ENCODE results near the gene PLEKHG7.
A peak's percentile ranks its signal among the peaks of the same experiment; 100 is the strongest.
"Not testable (repeated sequence)": the region's sequence is repeated elsewhere in the genome, so short reads cannot be mapped to it uniquely, and the experiment has no call there.

Gene PLEKHG7

DNA sequence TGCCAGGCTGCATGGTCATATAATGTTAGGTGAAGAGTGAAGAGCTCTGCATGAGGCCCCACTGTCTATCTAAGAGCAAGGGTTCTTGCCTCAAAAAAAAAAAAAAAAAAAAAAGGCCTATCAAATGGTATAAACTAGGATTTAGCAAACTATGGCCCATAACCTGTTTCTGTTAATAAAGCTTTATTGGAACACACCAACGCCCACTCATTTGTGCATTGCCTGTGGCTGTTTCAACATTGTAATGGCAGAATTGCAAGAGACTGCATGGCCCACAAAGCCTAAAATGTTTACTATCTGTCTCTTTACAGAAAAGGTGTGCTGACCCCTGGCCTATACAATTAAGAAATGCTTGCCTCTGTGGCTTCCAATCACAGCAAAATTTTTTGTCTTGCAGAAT, 12.8 kb downstream of the PLEKHG7 start:
- no peak for DNase-seq

DNA sequence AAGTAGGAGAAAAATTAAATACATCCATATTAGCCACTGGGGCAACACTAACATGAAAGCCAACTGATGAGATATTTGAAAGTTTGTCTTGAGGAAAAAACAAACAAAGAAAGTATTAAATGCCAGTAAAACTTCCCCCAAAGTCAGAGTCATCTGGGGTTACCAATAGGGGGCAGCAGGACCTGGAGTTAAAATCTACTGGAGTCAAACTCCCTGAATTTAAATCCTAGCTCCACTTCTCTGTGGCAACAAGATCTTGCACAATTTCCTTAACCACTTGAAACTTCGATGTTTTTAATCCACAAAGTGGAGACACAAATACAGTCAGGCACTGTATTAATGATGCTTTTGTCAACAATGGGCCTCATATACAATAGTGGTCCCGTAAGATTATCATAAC, 14.4 kb downstream of the PLEKHG7 start:
- no peak for DNase-seq

DNA sequence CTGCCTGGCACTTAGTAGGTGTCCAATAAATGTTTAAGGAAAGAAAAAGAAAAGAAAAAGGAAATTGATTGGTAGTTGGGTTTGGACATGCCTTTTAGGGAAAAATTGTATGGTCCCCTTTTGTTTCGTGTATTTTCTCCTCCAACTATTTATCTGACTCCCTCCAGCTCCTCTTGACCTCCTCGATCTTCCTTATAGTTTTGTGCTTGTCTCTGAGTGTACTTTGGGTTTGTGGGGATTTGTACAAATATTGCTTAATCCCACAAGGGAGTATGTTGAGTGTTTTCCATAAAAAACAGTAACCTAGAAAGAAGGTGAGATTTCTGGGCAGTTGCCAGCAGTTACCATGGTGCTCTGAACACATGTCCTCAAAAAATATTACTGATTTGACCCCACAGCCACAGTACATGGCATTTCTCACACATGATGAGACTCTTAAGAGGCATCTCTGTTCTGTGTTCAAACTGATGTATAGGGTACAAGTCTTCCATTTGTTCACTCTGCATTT, 15.7 kb downstream of the PLEKHG7 start:
- DNase-seq = no peak

DNA sequence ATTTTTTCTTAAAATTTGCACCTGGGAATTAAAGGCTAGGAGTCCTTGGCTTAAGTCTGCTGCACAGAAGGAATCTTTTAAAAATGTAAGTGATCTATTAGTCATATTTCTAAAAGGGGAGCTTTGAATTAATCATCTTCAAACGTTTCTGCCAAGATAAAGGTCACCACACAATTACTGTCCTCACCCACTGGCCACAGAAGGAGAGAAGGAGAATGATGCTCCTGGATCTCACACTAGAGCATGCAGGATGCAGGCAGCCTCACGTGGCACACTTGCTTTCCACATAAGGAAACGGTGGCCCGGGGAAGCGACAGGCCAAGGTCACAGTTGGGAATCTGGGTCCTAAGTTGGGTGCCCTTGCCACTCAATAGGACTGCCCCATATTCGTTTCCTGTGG, 16.9 kb downstream of the PLEKHG7 start:
- no peak for DNase-seq

DNA sequence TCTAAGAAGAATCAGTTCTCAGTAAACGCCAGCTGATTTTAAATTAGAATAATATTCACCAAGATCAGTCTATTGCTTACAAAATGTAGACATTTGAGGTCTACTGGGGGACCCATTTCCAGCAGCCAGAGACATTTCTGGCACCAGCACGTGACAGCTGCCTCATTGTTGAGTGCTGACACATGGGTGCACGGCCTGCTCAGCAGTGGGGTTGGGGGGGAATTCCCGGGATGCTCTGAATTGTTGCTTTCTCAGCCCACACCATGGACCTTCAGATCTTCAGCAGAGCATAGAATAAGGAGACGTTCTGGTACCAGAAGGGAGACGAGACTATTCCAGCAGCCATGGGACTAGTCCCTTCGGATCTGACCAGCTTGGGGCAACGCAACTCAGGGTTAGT, 18.3 kb downstream of the PLEKHG7 start:
- DNase-seq = no peak

DNA sequence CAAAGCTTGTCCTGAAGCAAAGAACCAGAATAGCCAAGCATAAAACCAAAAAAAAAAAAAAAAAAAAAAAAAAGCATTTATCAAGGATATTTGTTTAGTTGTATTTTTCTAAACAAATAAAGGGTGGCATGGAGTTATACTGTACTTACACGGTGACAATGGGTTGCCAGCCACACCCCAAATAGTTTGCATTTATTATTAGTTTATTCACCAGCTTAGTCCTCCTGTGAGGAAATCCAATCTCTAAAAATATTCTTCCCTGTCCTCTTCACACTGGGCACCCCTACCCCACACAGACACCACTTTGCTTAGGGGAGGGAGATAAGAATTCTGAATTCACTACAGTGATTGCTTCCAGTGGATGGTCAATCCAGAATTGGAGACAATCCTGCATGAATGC, 18.9 kb downstream of the PLEKHG7 start:
- no peak for DNase-seq

DNA sequence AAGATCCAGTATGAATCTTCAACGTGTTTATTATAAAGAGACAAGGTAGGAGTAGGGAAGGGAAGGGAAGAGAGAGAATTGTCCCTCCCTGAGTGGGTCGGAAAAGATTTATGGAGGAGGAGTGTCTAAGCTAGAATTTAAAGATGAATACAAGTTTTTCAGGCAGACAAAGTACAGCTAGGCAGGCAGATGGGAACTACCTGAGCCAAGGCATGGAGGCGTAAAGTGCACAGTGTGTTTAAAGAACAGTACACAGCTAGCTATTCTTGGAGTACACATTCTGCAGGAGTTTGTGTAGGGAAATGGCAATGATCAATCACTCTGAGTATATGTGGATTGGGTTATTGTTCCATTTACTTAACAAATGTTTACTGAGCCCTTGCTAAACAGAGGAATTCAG, 20.1 kb downstream of the PLEKHG7 start:
- no peak for DNase-seq

DNA sequence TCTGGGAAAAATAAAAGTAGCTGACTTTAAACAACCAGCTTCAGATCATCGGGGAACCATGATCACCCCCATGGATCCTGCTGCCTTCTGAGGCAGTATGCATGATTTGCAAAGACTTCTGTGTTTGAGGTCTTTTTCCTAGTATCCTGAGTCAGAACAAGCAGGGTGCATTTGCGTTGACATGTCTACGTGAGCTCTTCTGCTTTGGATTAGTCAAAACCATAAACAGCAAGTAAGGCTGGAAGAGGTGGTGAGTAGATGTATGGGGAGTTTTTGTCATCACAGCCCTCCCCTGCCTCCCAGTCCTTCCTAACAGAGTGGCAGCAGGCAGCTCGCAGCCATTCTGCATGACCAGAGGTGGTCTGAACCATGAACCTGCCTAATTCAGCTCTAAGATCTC, 24.1 kb downstream of the PLEKHG7 start:
- peak in 1 of 5 donors; percentile 10 for DNase-seq

DNA sequence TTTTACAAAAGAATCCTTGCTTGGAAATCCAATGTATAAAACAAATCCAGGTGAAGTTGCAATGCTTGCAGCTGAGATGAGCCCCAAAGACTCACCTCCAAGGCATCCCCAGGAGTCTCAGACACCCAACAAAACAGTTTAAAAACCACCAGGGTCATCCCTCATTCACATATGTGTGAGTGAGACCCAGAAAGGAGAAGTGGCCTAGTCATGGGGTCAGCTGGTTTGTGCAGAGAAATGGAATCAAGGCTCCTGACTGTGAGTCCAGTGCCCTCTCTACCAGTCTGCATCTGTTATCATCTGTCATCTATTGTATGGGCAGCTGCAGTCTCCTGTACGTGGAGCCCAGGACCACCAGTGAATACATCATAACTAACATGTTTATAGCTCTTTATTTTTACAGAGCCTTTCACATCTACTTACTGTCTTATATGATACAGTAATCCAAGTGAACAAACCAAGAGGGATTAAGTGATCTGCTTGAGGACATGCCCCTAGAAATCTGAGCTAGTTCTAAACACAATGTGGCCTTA, 27.1 kb downstream of the PLEKHG7 start:
- DNase-seq = no peak

DNA sequence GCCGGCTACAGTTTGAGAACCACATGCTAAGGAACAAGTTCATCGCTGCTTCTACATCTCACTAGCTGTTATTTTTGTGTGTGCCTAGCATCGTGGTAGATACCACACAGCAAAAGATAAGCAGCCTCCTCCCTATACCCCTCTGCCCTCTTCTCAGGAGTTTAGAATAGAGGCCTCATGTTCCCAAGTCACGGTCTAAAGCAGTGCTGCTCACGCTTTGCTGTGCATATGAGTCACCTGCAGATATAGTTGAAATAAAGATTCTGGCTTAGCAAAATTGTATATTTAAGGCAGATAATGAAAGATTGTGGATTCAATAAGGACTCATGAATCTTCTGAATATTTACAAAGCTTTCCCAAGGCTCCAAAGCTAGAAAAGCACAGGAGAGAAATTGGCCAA, 28.0 kb downstream of the PLEKHG7 start:
- DNase-seq = no peak

DNA sequence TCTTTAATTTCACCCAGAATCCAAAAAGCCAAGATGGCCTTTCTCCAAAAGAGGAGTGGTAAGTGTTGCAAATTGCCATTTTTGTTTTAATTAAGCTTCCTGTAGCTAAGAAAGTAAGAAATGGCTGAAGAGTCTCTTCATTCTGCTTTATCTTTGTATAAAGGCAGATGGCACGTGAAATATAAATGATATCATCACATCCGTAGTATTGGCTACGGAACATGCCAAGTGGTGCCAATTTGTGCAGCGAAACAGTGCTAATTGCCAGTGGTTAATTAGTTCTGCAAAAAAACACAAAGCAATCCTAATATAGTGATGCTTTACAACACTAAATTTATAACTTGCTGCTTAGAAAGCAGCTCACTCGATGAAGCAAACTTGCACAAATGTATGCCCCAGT, 29.4 kb downstream of the PLEKHG7 start:
- no peak for DNase-seq

DNA sequence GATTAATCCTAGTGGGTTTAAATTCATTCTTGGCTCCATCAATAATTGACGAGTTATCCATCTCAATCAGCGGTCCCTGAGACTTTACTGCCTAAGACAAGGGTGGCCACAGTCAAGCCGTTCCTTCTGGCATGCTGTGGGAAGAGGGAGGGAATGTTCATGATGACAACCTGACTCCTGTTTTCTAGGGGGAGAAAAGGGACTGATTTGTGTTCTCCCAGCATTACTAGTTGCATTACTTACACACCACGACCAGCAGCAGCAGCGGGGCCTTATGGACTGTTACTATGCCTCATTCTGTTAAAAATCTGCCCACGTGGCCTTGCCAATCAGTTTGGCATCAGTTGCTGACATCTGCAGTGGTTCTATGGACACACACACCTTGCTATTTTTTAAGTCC, 29.9 kb downstream of the PLEKHG7 start:
- no peak for DNase-seq

DNA sequence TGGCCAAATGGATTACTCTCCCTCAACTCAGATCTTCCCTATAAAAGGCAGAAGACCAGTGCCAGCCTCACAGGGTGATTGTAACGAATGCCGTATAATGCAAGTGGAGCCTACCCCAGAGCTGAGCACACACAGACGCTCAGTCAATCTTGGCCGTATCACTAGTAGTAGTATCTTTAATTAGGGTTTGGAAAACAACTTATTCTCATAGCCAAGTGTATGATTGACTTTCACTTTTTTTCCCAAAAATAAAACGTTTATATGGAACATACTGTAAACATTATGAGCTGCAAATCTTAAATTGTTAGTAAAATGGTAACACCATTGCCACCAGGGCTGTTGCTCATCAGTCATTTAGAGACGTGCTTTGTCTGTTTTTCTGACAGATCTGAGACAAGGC, 30.4 kb downstream of the PLEKHG7 start:
- DNase-seq = no peak

DNA sequence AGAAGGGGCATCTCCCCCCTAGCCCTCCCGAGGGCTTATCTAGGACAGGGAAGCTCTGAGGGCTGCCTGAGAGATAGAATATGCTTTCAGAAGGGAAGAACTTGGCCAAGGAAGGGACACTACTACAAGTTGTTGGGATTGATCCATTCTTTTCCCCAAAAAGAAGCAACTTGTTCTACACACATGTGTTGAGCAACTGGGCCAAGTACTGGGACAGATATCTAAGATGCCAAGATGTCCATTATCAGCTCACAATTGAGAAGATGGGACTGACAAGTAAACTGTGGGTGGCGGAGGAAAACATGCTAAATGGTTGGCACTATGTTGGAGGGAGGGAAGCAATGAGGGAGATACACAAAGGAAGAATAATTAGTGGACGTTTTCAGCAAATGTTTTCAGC, 30.9 kb downstream of the PLEKHG7 start:
- no peak for DNase-seq

DNA sequence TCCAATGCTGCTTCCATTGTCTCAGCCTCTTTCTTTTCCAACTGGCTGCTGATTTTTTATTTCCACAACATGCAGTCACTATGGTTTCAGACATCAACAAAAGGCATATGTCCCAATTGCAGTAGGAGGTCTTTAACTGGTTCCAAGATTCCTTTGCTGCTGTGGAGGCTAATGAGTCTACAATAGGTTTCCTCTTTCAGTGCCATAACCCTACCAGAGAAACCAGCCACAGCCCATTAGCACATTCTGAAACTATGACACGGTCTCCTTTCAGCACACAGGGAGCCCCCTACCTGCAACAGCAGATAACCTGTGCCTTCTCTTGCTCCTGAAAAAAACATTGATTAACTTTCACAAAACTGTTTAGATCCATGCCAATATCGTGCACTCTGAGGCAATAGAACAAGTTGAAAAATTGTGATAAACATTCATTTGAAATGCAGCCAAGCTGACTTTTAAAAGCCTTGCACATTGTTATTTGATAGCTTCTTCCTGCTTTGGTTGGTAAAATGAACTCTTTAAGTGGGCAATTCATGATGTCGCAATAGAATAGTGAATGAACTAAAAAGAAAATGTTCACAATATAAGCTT, 32.4 kb downstream of the PLEKHG7 start:
- no peak for DNase-seq

DNA sequence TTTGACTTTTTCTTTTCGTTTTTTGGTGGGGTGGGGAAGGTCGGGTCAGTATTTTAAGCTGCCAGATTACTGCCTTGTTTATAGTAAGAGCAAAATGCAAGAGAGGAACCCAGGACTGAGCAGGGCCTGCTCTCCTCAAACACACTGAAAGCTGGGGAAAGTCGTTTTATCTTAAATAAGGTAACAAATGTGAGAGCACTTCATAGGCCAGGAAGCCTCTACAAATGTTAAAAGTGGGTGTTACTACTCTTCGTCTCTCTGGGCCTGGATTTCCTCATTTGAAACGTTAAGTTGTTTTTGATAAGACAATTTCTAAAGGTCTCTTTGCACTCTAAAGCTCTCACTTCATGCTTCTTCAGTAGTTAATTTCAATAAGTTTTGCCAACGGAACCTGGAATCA, 33.8 kb downstream of the PLEKHG7 start:
- no peak for DNase-seq

DNA sequence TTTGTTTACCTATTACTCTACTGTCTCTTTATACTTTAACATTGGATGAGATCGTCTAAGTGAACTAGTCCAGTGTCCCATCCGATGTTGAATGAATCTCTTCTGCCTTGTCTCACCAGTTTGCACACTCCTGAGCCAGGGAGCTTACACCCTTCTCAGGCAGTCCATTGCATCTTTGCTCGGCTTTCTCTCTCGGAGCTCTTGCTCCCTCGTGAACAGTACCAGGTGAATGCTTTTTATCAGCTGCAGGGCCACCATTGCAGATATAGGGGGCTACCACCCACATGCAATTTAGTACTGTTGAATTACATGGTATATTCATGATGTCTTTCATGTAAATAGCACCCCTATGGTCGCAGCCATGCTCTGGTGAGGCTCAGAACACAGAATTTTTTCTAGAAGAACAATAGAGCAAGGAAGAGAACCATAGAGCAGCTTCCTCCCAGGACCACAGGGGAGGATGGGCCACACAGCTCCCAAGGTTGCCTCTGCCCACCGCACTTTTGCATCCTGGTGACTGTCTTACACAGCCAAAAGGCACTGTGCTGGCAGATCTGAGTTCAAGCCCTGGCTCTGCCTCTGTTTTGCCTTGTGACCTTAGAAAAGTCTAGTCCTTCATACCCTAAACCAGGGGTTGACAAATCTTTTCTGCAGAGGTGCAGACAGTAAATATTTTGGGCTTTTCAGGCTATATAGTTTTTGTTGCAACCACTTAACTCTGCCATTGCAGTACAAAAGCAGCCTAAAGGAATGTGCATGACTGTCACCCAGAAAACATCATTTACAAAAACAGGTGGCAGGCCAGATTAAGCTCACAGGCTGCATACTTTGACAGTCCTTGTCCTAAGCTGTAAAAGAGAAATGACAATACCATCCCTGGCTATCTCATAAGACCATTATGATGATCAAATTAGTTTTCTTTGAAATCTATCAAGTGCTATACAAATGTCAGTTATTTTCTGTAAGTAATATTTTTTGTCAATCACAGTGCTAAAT, 35.4 kb downstream of the PLEKHG7 start:
- no peak for DNase-seq

DNA sequence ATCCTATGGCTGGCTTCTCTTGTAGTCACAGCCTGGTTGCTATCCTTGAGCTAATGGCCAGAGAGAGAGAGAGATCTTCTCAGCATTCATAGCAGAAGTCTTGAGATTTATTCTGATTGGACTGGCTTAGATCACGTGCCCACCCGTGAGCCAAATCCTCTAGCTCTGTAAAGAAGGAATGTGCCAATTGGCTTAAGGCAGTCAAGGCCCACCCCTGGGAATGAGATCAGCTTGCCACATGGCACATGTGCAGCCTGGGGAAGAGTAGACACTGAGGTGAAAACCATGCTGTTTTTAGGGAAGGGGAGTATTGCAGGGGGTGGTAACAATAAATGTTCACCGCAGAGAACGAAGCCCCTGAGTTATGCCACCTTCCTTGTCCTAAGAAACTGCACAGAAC, 36.3 kb downstream of the PLEKHG7 start:
- no peak for DNase-seq

DNA sequence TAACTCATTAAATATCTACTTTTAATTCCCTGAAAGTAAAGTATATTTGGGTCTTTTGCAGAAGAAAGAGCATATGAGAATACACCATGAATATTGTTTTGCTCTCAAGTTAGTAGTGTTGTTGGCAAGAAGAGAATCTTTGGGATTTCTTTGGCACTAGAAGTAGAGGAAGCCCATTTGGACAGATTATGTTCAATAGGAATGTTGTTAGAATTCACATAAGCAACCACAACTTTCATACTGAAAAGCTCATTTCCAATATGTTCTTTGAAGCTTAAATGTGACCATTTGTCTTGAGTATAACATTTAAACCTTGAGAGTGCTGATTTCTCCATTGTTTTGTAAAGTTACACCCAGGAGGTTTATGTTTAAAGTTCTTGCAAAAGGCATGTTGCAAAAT, 37.6 kb downstream of the PLEKHG7 start:
- DNase-seq = no peak

DNA sequence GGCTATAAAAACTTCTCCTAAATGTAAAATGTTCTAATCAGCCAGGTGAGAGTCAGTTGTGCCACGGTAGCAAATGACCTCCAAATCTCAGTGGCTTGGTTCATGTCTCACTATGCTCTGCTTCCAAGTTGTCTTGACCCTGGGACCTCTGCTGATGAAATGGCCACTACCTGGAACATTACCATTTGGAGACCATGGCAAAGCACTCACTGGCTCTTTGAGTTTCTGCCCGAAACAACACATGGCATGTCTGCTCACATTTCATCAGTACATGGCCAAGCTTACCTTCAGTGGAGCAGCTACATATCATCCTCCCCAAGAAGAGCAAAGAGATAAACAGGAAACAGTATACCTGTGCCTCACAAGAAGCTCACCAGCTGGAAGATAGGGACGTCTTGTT, 40.2 kb downstream of the PLEKHG7 start:
- DNase-seq = no peak

DNA sequence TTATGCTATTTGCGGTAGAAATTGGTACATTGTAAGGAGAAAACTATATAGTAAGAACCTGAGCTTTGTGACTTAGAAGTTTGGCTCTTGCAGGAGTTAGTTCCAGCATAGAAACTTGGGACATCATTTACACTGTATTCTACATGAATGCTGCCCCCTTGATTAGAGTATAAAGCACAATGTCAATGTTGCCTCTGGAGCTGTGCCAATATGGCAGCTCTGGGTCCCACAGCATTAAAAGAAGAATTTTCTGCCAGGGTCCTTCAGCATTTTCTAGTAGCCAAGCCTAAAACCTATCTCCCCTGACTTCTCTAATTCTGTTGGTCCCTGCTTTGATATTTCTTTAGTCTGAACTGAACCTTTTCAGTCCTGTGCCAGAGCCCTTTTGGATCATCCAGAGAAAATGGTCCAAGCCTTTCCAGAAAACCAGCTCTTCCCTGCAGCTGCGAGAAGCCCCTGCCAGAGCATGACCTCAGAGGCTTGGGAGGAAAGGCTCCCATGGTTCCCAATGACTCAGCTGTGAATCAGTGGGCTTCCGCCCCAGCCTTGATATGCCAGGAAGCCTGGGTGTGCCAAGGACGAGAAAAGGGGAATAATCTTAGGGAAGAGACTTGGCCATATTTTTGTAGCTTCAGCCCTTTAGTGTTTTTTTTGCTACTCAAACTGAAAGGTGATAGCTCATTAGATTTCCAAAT, 43.2 kb downstream of the PLEKHG7 start:
- no peak for DNase-seq

DNA sequence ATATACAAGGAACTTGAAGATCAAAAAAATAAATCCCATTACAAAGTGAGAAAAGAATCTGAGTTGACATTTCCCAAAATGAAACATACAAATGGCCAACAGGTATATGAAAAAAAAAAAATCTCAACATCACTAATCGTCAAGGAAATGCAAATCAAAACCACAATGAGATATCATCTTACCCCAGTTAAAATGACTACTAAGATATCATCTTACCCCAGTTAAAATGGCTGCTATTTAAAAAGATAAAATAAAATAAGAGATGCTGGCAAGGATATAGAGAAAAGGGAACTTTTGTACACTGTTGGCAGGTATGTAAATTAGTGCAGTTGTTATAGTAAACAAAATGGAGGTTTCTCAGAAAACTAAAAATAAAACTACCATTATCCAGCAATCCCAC, 44.4 kb downstream of the PLEKHG7 start:
- DNase-seq = no peak

DNA sequence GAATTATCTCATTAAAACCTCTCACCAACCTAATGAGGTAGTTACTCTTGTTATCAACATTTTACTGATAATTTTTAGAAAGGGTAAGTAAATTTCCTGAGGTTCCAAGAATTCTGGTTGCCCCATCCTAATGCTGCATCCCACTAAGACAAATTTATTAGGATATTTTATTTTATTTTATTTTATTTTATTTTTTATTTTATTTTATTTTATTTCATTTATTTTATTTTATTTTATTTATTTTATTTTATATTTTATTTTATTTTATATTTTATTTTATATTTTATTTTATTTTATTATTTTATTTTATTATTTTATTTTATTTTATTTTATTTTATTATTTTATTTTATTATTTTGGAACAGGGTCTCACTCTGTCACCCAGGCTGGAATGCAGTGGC, 46.9 kb downstream of the PLEKHG7 start:
- DNase-seq = not testable (repeated sequence)

Measured in T-helper 1 cell (primary cell).